ENCODE data around the gene MAN2B2. TPM values are rescaled to one million over a fixed set of nuclear protein-coding genes. Genes with fewer than 3 reads are reported as not detected.

The MAN2B2 gene
- total and polyA plus RNA-seq, 9 of the 15 experiments (the other 6 are each of a cell fraction or from before 2014, with no cell fraction given), result 0.21 to 8.8 (median 3.7) TPM

- BruUV-seq (replicated peaks), result no TSS peak
- H3K9me3 ChIP-seq (replicated peaks; ENCODE audit: control insufficient read depth, insufficient read depth, low read depth, low read length), result no peaks in the 10 kb centered on the region
- FAIRE-seq, result no peak
Measured at GRCh38 chr4:6548882-6549230, 26.1 kb upstream of the MAN2B2 start.

More at GRCh38 chr4:6548882-6549230, 26.1 kb upstream of the MAN2B2 start:
- intact Hi-C loops (cut with micrococcal nuclease) (loop anchor here (5.0 to 10.0 kb wide), 4 partner anchors 128 to 523 kb away; no protein-coding TSS in a partner anchor), in situ Hi-C loops (cut with MboI) (no loop called here)
- WGBS (ENCODE audit: insufficient coverage, low coverage, missing lambda C conversion rate), result 0% methylated on average over 4 of the region's 4 CpGs
- no peaks in the 10 kb centered on the region for H3K36me3 ChIP-seq (ENCODE audit: control insufficient read depth, insufficient read depth, low read length)
- no peaks in the 10 kb centered on the region for H3K9me1 ChIP-seq (ENCODE audit: control insufficient read depth, insufficient read depth, low read length)
- no peak overlapping the region for H3K4me3 ChIP-seq
- no peak overlapping the region for H2AFZ ChIP-seq (ENCODE audit: low read depth, low read length)
- no peaks in the 10 kb centered on the region for H3K79me2 ChIP-seq (ENCODE audit: control insufficient read depth, insufficient read depth, low read length)
- TF ChIP-seq, protein P1, sequence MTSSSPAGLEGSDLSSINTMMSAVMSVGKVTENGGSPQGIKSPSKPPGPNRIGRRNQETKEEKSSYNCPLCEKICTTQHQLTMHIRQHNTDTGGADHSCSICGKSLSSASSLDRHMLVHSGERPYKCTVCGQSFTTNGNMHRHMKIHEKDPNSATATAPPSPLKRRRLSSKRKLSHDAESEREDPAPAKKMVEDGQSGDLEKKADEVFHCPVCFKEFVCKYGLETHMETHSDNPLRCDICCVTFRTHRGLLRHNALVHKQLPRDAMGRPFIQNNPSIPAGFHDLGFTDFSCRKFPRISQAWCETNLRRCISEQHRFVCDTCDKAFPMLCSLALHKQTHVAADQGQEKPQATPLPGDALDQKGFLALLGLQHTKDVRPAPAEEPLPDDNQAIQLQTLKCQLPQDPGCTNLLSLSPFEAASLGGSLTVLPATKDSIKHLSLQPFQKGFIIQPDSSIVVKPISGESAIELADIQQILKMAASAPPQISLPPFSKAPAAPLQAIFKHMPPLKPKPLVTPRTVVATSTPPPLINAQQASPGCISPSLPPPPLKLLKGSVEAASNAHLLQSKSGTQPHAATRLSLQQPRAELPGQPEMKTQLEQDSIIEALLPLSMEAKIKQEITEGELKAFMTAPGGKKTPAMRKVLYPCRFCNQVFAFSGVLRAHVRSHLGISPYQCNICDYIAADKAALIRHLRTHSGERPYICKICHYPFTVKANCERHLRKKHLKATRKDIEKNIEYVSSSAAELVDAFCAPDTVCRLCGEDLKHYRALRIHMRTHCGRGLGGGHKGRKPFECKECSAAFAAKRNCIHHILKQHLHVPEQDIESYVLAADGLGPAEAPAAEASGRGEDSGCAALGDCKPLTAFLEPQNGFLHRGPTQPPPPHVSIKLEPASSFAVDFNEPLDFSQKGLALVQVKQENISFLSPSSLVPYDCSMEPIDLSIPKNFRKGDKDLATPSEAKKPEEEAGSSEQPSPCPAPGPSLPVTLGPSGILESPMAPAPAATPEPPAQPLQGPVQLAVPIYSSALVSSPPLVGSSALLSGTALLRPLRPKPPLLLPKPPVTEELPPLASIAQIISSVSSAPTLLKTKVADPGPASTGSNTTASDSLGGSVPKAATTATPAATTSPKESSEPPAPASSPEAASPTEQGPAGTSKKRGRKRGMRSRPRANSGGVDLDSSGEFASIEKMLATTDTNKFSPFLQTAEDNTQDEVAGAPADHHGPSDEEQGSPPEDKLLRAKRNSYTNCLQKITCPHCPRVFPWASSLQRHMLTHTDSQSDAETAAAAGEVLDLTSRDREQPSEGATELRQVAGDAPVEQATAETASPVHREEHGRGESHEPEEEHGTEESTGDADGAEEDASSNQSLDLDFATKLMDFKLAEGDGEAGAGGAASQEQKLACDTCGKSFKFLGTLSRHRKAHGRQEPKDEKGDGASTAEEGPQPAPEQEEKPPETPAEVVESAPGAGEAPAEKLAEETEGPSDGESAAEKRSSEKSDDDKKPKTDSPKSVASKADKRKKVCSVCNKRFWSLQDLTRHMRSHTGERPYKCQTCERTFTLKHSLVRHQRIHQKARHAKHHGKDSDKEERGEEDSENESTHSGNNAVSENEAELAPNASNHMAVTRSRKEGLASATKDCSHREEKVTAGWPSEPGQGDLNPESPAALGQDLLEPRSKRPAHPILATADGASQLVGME (CRISPR knock-in tag; IDR thresholded peaks at IDR 0.05), result no peak
- TF ChIP-seq THRA (IDR thresholded peaks at IDR 0.05), result no peak
- no peak for TF ChIP-seq NR2C1 (IDR thresholded peaks at IDR 0.05)
- no peak for TF ChIP-seq NR2C1 (tag; IDR thresholded peaks at IDR 0.05)
- no peak for TF ChIP-seq JUNB (CRISPR knock-in tag; conservative IDR thresholded peaks at IDR 0.05)
- no peak for TF ChIP-seq FOXJ3 (CRISPR knock-in tag; IDR thresholded peaks at IDR 0.05)
- no peak for TF ChIP-seq SMC3 (conservative IDR thresholded peaks at IDR 0.05; ENCODE audit: insufficient read depth, low read depth, low read length)
- TF ChIP-seq ZNF408 (CRISPR knock-in tag; IDR thresholded peaks at IDR 0.05; ENCODE audit: low read depth), result no peak
- TF ChIP-seq ZNF274 (IDR thresholded peaks at IDR 0.05; ENCODE audit: borderline replicate concordance, low read depth, low read length), result no peak
- TF ChIP-seq ZNF561 (CRISPR knock-in tag; conservative IDR thresholded peaks at IDR 0.05), result no peak
- TF ChIP-seq ZNF134 (CRISPR knock-in tag; conservative IDR thresholded peaks at IDR 0.05), result no peak
- TF ChIP-seq CSDE1 (IDR thresholded peaks at IDR 0.05), result no peak
- TF ChIP-seq ZNF140 (CRISPR knock-in tag; IDR thresholded peaks at IDR 0.05), result no peak
- no peak for TF ChIP-seq SMARCA5 (IDR thresholded peaks at IDR 0.05)
- no peak for TF ChIP-seq NEUROD1 (IDR thresholded peaks at IDR 0.05; ENCODE audit: borderline replicate concordance, low read depth, low read length, partially characterized antibody)
- TF ChIP-seq CEBPB (tag; IDR thresholded peaks at IDR 0.05), result no peak
- no peak for TF ChIP-seq TARDBP (IDR thresholded peaks at IDR 0.05)
- H4K20me1 ChIP-seq (replicated peaks; ENCODE audit: control insufficient read depth, insufficient read depth, low read length), result peaks cover 14% of the 10 kb centered on the region
- DNase-seq (ENCODE audit: extremely low read depth in 1 of 4, low spot score in 3 of 4) (no peak), ATAC-seq (no peak)
- H3K27me3 ChIP-seq (ENCODE audit: control insufficient read depth in 2 of 2, insufficient read depth in 2 of 2, low read length in 2 of 2), result peaks cover 0 to 23% of the 10 kb centered on the region in 2 experiments; a peak in 2 of 5 replicates
- H3K4me1 ChIP-seq (replicated peaks in 1 of 2; ENCODE audit: control insufficient read depth in 2 of 2, insufficient read depth in 2 of 2, low read length in 2 of 2), result no peaks in the 10 kb centered on the region
- ChIA-PET CTCF (ENCODE audit: low intra/inter-chr PET ratio) (interaction anchor here (0.6 to 0.7 kb wide), 2 partner anchors 14 to 145 kb away, joined by 3 to 4 read pairs; no protein-coding TSS in a partner anchor), POLR2A (interaction anchor here (1.0 kb wide), 1 partner anchor 127 kb away, joined by 4 read pairs; no protein-coding TSS in a partner anchor)
- no peak overlapping the region for H3K27ac ChIP-seq (ENCODE audit: extremely low read depth, low read depth, low read length)
- no peak overlapping the region for H3K4me2 ChIP-seq (ENCODE audit: insufficient read depth, low read length)
- no peak overlapping the region for H3K9ac ChIP-seq (ENCODE audit: insufficient read depth in 1 of 2, low read depth in 2 of 2, low read length in 2 of 2)

Measured in K562 (cell line).